ENCODE data around the gene CLIP3. TPM values are rescaled to one million over a fixed set of nuclear protein-coding genes. Genes with fewer than 3 reads are reported as not detected.

Gene CLIP3
- 4.7 and 5.9 TPM in 2 replicates for total RNA-seq

GRCh38 chr19:36032251-36033104, at the start of gene CLIP3:
Gene CLIP3 (minus strand): TSS chr19:36032873. CDS start chr19:36032357, 516 bp downstream.

GRCh38 chr19:36054733-36055686, 22.3 kb upstream of the CLIP3 start, which contains the start of gene WDR62:
Gene WDR62 (plus strand): TSS chr19:36054897. CDS start chr19:36054972, 75 bp downstream.

GRCh38 chr19:36054119-36054732, 21.6 kb upstream of the CLIP3 start, which contains the start of gene THAP8:
Gene THAP8 (minus strand): TSS chr19:36054285. CDS start chr19:36054217, 68 bp downstream.

GRCh38 chr19:36014012-36014924, 18.4 kb downstream of the CLIP3 start, which contains the start of gene ALKBH6:
Gene ALKBH6 (minus strand): TSS chr19:36014213. CDS start chr19:36013397, 816 bp downstream.

GRCh38 chr19:36008336-36008978, 24.2 kb downstream of the CLIP3 start, which contains the start of gene SYNE4:
Gene SYNE4 (minus strand): TSS chr19:36008813. CDS start chr19:36008681, 132 bp downstream.

GRCh38 chr19:35995048-35995993, 37.4 kb downstream of the CLIP3 start, which contains the start of gene SDHAF1:
Gene SDHAF1 (plus strand): TSS chr19:35995188. CDS start chr19:35995275, 87 bp downstream.

Other genes with a start within 250 kb of the CLIP3 start
- not detected in 2 replicates for gene PRODH2, start 220.0 kb downstream of the CLIP3 start, total RNA-seq
- gene NPHS1, start 180.4 kb downstream of the CLIP3 start, total RNA-seq: not detected in 2 replicates
- under 0.01 TPM in 1 of 2 replicates, not detected in the other for gene KIRREL2, start 176.0 kb downstream of the CLIP3 start, total RNA-seq
- gene APLP1, start 164.3 kb downstream of the CLIP3 start, total RNA-seq: 3.4 TPM in 2 replicates
- gene NFKBID, start 132.3 kb downstream of the CLIP3 start, total RNA-seq: 2.8 and 3.2 TPM in 2 replicates
- 0.47 TPM in 1 of 2 replicates, not detected in the other for gene HCST, start 130.3 kb downstream of the CLIP3 start, total RNA-seq
- gene TYROBP, start 124.6 kb downstream of the CLIP3 start, total RNA-seq: not detected in 2 replicates
- 1.5 and 2.8 TPM in 2 replicates for gene LRFN3, start 96.5 kb downstream of the CLIP3 start, total RNA-seq
- 8.3 and 9.0 TPM in 2 replicates for gene SDHAF1, start 37.7 kb downstream of the CLIP3 start, total RNA-seq
- not detected in 2 replicates for gene SYNE4, start 24.1 kb downstream of the CLIP3 start, total RNA-seq
- gene ALKBH6, start 18.7 kb downstream of the CLIP3 start, total RNA-seq: 8.4 and 8.9 TPM in 2 replicates
- gene THAP8, start 21.4 kb upstream of the CLIP3 start, total RNA-seq: 0.72 and 1.1 TPM in 2 replicates
- gene WDR62, start 22.0 kb upstream of the CLIP3 start, total RNA-seq: 2.4 and 3.9 TPM in 2 replicates
- gene OVOL3, start 78.3 kb upstream of the CLIP3 start, total RNA-seq: not detected in 2 replicates
- 97.7 and 150 TPM in 2 replicates for gene POLR2I, start 82.0 kb upstream of the CLIP3 start, total RNA-seq
- 184 and 230 TPM in 2 replicates for gene TBCB, start 82.6 kb upstream of the CLIP3 start, total RNA-seq
- gene CAPNS1, start 107.2 kb upstream of the CLIP3 start, total RNA-seq: 396 and 403 TPM in 2 replicates
- 4.4 and 15.4 TPM in 2 replicates for gene COX7A1, start 119.6 kb upstream of the CLIP3 start, total RNA-seq
- 4.2 and 6.6 TPM in 2 replicates for gene ZNF565, start 181.8 kb upstream of the CLIP3 start, total RNA-seq
- 108 and 117 TPM in 2 replicates for gene ZNF146, start 182.2 kb upstream of the CLIP3 start, total RNA-seq

Data from endothelial cell of coronary artery (primary cell).